HEK293T (cell line): ENCODE data around the gene CCND2.

ENCODE experiments used
- CTCF ChIA-PET: fragments of 350-600 bp; formaldehyde crosslinking; extraction: SDS; loops from one replicate; lab custom pipeline; 2021; ENCODE audit warnings: antibody characterized with exemption, inconsistent platforms; lab: Yijun Ruan, JAX
- POLR2A ChIA-PET: fragments of 350-600 bp; formaldehyde crosslinking; extraction: SDS; loops from one replicate; lab custom pipeline; 2020; ENCODE audit warnings: antibody characterized with exemption, inconsistent platforms; lab: Yijun Ruan, JAX
- DNase-seq: peaks from one replicate; pipeline ENCODE4 v3.0.0; 2012; ENCODE audit warnings: mixed read lengths; ENCODE audit errors: extremely low spot score
- ARNT ChIP-seq: fragments of 450-650 bp; IDR thresholded peaks from 2 replicates; pipeline ENCODE4 v1.6.1; 2017; ENCODE audit warnings: mild to moderate bottlenecking
- BHLHE40 ChIP-seq: fragments of 450-650 bp; IDR thresholded peaks from 2 replicates; pipeline ENCODE4 v1.6.1; 2016; ENCODE audit warnings: mild to moderate bottlenecking, moderate library complexity, borderline replicate concordance
- CTBP1 ChIP-seq: fragments of 450-650 bp; IDR thresholded peaks from 2 replicates; pipeline ENCODE4 v1.6.1; 2016; ENCODE audit warnings: borderline replicate concordance
- ELF4 ChIP-seq: fragments of 450-650 bp; IDR thresholded peaks from 2 replicates; pipeline ENCODE4 v1.6.1; 2017; ENCODE audit warnings: antibody characterized with exemption
- FOXA1 ChIP-seq: fragments of 450-650 bp; IDR thresholded peaks from 2 replicates; pipeline ENCODE4 v1.6.1; 2016; ENCODE audit warnings: mild to moderate bottlenecking
- FOXK2 ChIP-seq: fragments of 450-650 bp; IDR thresholded peaks from 2 replicates; pipeline ENCODE4 v1.6.1; 2016; ENCODE audit warnings: mild to moderate bottlenecking
- FOXM1 ChIP-seq: fragments of 450-650 bp; IDR thresholded peaks from 2 replicates; pipeline ENCODE4 v1.6.1; 2017; ENCODE audit warnings: mild to moderate bottlenecking, borderline replicate concordance
- HDGF ChIP-seq: fragments of 450-650 bp; IDR thresholded peaks from 2 replicates; pipeline ENCODE4 v1.6.1; 2017; ENCODE audit warnings: antibody characterized with exemption, borderline replicate concordance
- L3MBTL2 ChIP-seq: fragments of 450-650 bp; conservative IDR thresholded peaks from 2 replicates; pipeline ENCODE4 v1.6.1; 2016; ENCODE audit warnings: mild to moderate bottlenecking
- LEF1 ChIP-seq: fragments of 450-650 bp; IDR thresholded peaks from 2 replicates; pipeline ENCODE4 v1.6.1; 2017; ENCODE audit warnings: mild to moderate bottlenecking, borderline replicate concordance
- NFRKB ChIP-seq: fragments of 450-650 bp; IDR thresholded peaks from 2 replicates; pipeline ENCODE4 v1.6.1; 2016; ENCODE audit warnings: mild to moderate bottlenecking, moderate library complexity
- PKNOX1 ChIP-seq: fragments of 450-650 bp; IDR thresholded peaks from 2 replicates; pipeline ENCODE4 v1.6.1; 2016
- SP1 ChIP-seq: fragments of 450-650 bp; IDR thresholded peaks from 2 replicates; pipeline ENCODE4 v1.6.1; 2017
- SUZ12 ChIP-seq: fragments of 450-650 bp; IDR thresholded peaks from 2 replicates; pipeline ENCODE4 v1.6.1; 2016; ENCODE audit warnings: mild to moderate bottlenecking
- TARDBP ChIP-seq: fragments of 450-650 bp; IDR thresholded peaks from 2 replicates; pipeline ENCODE4 v1.6.1; 2016
- ZNF384 ChIP-seq: fragments of 450-650 bp; IDR thresholded peaks from 2 replicates; pipeline ENCODE4 v1.6.1; 2016

Gene CCND2

GRCh38 chr12:4302881-4303280 is 29.3 kb downstream of the CCND2 start:
- ChIA-PET CTCF (interaction anchor here (0.9 kb wide), 1 partner anchor 307 kb away, joined by 3 read pairs; no protein-coding TSS in a partner anchor), POLR2A (no interaction called here)
- TF ChIP-seq CTBP1, result no peak
- no peak for TF ChIP-seq L3MBTL2
- TF ChIP-seq LEF1, result no peak
- no peak for TF ChIP-seq ZNF384
- TF ChIP-seq SP1, result no peak
- no peak for DNase-seq

- POLR2A ChIA-PET, result no interaction called here
- CTCF ChIA-PET, result interaction anchor here (0.9 kb wide), 1 partner anchor 308 kb away, joined by 3 read pairs; no protein-coding TSS in a partner anchor
- TF ChIP-seq BHLHE40 (no peak), NFRKB (no peak), FOXA1 (no peak), ELF4 (no peak), LEF1 (no peak), L3MBTL2 (no peak), TARDBP (no peak), ARNT (no peak), SP1 (no peak), ZNF384 (no peak), PKNOX1 (no peak), FOXK2 (no peak), SUZ12 (no peak), FOXM1 (no peak), HDGF (no peak)
- DNase-seq, result no peak
Measured at GRCh38 chr12:4303750-4304149, 30.2 kb downstream of the CCND2 start.

- DNase-seq, result peak; percentile 80
- ChIA-PET POLR2A (no interaction called here), CTCF (interaction anchor here (1.5 kb wide), 1 partner anchor 13 kb away, joined by 3 read pairs; no protein-coding TSS in a partner anchor)
- TF ChIP-seq TARDBP (no peak), FOXM1 (no peak), BHLHE40 (no peak)
Measured at GRCh38 chr12:4307593-4308333, 34.2 kb downstream of the CCND2 start.

GRCh38 chr12:4308334-4308950 is 34.9 kb downstream of the CCND2 start:
- ChIA-PET CTCF (interaction anchor here (1.5 kb wide), 1 partner anchor 14 kb away, joined by 3 read pairs; no protein-coding TSS in a partner anchor), POLR2A (no interaction called here)
- TF ChIP-seq SUZ12, result no peak
- TF ChIP-seq ELF4, result no peak
- TF ChIP-seq HDGF, result no peak
- TF ChIP-seq FOXA1, result no peak
- no peak for TF ChIP-seq TARDBP
- TF ChIP-seq LEF1, result no peak
- TF ChIP-seq PKNOX1, result no peak
- TF ChIP-seq CTBP1, result no peak
- no peak for TF ChIP-seq FOXK2
- no peak for TF ChIP-seq ARNT
- TF ChIP-seq BHLHE40, result no peak
- no peak for TF ChIP-seq L3MBTL2
- TF ChIP-seq FOXM1, result no peak
- no peak for TF ChIP-seq NFRKB
- no peak for TF ChIP-seq SP1
- no peak for TF ChIP-seq ZNF384
- no peak for DNase-seq

GRCh38 chr12:4311776-4312175 is 38.2 kb downstream of the CCND2 start:
- ChIA-PET POLR2A (no interaction called here), CTCF (no interaction called here)
- TF ChIP-seq NFRKB (no peak), LEF1 (no peak), FOXK2 (no peak), ELF4 (no peak), HDGF (no peak), FOXM1 (no peak), BHLHE40 (no peak), CTBP1 (no peak), SUZ12 (no peak), TARDBP (no peak), SP1 (no peak), ARNT (no peak), FOXA1 (no peak), PKNOX1 (no peak), ZNF384 (no peak), L3MBTL2 (no peak)
- DNase-seq, result no peak

GRCh38 chr12:4312251-4312650 is 38.7 kb downstream of the CCND2 start:
- DNase-seq, result no peak
- POLR2A ChIA-PET, result no interaction called here
- CTCF ChIA-PET, result interaction anchor here (0.6 kb wide), 1 partner anchor 544 kb away, joined by 3 read pairs; no protein-coding TSS in a partner anchor

More at GRCh38 chr12:4312251-4312650, 38.7 kb downstream of the CCND2 start:
- TF ChIP-seq CTBP1 (no peak), ARNT (no peak), HDGF (no peak), TARDBP (no peak), ZNF384 (no peak)
